Neural cell (in vitro differentiated cells): ENCODE results near the gene SLC6A8.

ENCODE experiments used
- EP300 ChIP-seq: fragments of 450-650 bp; conservative IDR thresholded peaks from 2 replicates; pipeline ENCODE4 v1.6.1; 2014; ENCODE audit warnings: antibody characterized with exemption, mild to moderate bottlenecking, moderate library complexity; ENCODE audit not compliant: poor library complexity, severe bottlenecking
- EZH2 ChIP-seq: fragments of 200-600, 300-800 bp; shearing (Covaris generic), sonication (generic); IDR thresholded peaks from 2 replicates; pipeline ENCODE4 v1.6.1; 2014; ENCODE audit warnings: antibody characterized with exemption, low read length, borderline replicate concordance, mild to moderate bottlenecking; ENCODE audit not compliant: insufficient read depth, poor library complexity, severe bottlenecking
- MXI1 ChIP-seq: fragments of 450-650 bp; conservative IDR thresholded peaks from 2 replicates; pipeline ENCODE4 v1.6.1; 2014; ENCODE audit warnings: antibody characterized with exemption, mild to moderate bottlenecking; ENCODE audit not compliant: poor library complexity, severe bottlenecking
- POLR2AphosphoS5 ChIP-seq: IDR thresholded peaks from 2 replicates; pipeline ENCODE4 v1.6.1; 2012
- RAD21 ChIP-seq: fragments of 450-650 bp; conservative IDR thresholded peaks from 2 replicates; pipeline ENCODE4 v1.6.1; 2014; ENCODE audit warnings: antibody characterized with exemption, mild to moderate bottlenecking, moderate library complexity
- SMC3 ChIP-seq: fragments of 450-650 bp; conservative IDR thresholded peaks from 2 replicates; pipeline ENCODE4 v1.6.1; 2014; ENCODE audit warnings: antibody characterized with exemption, mild to moderate bottlenecking, moderate library complexity; ENCODE audit not compliant: poor library complexity
- TAF1 ChIP-seq: IDR thresholded peaks from 2 replicates; pipeline ENCODE4 v1.6.1; 2012; ENCODE audit warnings: low read depth
- TF ChIP-seq, protein P1 (sequence below): fragments of 450-650 bp; IDR thresholded peaks from 2 replicates; pipeline ENCODE4 v1.5.1; 2014; ENCODE audit warnings: antibody characterized with exemption, mild to moderate bottlenecking, moderate library complexity; ENCODE audit not compliant: poor library complexity, severe bottlenecking

DNA sequence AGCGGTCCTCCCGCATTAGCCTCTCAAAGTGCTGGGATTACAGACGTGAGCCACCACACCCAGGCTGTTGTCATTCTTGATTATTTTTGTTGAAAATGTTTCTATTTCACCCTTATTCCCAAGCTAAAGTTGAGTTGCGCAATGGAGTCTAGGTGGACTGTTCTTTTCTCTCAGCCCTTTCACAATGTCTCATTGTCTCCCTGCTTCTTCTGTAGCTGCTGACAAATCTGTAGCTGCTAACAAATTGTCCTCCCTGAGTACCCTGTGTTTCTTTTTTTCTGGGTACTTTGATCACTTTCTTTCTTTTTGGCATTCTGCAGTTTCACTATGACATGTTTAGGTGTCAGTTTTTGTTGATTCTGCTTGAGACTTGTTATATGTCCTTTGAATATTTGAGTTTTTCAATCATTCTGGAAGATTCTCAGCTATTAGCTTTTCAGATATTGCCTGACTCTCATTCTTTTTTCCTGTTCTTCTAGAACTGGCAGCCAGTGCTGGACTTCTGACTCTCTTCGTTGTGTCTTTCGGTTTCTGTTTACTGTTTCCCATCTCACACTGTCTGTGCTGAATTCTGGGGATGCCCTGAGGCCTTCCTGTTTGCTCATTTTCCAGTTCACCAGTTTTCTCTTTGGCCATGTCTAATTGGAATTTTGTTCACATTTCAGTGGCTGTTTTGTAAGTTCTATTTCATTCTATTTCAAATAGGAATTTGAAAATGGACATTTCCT, 43.6 kb downstream of the SLC6A8 start:
- TF ChIP-seq, protein P1, sequence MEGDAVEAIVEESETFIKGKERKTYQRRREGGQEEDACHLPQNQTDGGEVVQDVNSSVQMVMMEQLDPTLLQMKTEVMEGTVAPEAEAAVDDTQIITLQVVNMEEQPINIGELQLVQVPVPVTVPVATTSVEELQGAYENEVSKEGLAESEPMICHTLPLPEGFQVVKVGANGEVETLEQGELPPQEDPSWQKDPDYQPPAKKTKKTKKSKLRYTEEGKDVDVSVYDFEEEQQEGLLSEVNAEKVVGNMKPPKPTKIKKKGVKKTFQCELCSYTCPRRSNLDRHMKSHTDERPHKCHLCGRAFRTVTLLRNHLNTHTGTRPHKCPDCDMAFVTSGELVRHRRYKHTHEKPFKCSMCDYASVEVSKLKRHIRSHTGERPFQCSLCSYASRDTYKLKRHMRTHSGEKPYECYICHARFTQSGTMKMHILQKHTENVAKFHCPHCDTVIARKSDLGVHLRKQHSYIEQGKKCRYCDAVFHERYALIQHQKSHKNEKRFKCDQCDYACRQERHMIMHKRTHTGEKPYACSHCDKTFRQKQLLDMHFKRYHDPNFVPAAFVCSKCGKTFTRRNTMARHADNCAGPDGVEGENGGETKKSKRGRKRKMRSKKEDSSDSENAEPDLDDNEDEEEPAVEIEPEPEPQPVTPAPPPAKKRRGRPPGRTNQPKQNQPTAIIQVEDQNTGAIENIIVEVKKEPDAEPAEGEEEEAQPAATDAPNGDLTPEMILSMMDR = no peak
- TF ChIP-seq EZH2 = no peak
- no peak for TF ChIP-seq SMC3
- no peak for TF ChIP-seq POLR2AphosphoS5
- TF ChIP-seq EP300 = no peak
- no peak for TF ChIP-seq RAD21
- TF ChIP-seq TAF1 = no peak
- no peak for TF ChIP-seq MXI1
